Measurements from ENCODE around the gene MIS18BP1. TPM values are rescaled to one million over a fixed set of nuclear protein-coding genes. Genes with fewer than 3 reads are reported as not detected.

MIS18BP1 gene
- total and polyA plus RNA-seq, 10 of the 15 experiments (the other 5 are each of a cell fraction or from before 2014, with no cell fraction given) = 16.9 to 88.9 (median 57.0) TPM

DNA sequence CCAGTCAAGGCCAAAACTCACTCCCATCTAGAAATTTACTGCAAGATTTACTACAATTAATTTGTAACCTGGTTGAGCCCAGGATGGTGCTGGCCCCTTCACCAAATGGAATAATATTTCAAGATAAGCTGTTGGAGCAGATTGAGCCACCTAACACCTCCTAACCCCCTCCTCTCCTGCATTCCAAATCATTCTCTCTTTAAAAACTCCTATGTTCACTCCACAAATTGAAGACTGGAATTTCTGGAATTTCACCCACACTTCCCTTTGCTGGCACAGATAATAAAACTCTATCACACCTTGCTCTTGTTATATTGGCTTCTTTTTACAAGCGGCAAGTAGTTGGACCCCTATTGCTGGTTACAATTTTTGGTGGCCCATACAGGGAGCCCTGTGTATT, 41.7 kb downstream of the MIS18BP1 start (continued):
- TF ChIP-seq CBX5 (IDR thresholded peaks at IDR 0.05; ENCODE audit: low read depth) (no peak), IKZF2 (IDR thresholded peaks at IDR 0.05) (no peak), ZNF207 (IDR thresholded peaks at IDR 0.05; ENCODE audit: borderline replicate concordance) (no peak), ATF3 (IDR thresholded peaks at IDR 0.05; ENCODE audit: borderline replicate concordance, extremely low read depth, low read depth, low read length) (no peak), ZBED1 (IDR thresholded peaks at IDR 0.05; ENCODE audit: borderline replicate concordance) (no peak), RUNX3 (IDR thresholded peaks at IDR 0.05; ENCODE audit: low read length) (no peak)

DNA sequence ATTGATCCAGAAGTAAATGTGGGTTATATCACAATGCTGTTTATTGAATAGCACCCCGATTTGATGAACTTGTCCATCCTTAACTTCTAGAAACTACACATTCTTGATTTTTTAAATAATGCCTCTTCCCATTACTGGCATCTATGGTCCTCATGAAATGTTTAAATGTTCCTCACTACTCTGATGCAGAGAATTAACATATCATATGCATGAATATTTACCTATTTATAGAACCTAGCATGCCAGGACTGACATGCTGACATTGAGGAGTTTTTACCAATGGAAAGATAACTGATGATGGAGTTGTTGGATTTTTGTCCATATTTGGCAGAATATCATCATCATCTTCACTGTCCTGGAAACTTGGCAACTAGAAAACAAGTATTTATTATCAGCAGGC, 42.8 kb downstream of the MIS18BP1 start:
- no peaks in the 10 kb centered on the region for H4K20me1 ChIP-seq (ENCODE audit: control insufficient read depth, insufficient read depth)
- SMC1A ChIA-PET (ENCODE audit: uncharacterized antibody, unreplicated experiment) = interaction anchor here (1.0 kb wide), 1 partner anchor 14 kb away, joined by 3 read pairs; no protein-coding TSS in a partner anchor
- H3K9ac ChIP-seq (ENCODE audit: control insufficient read depth, insufficient read depth, low read length) = no peak overlapping the region
- CTCF ChIA-PET = no interaction called here
- RAD21 ChIA-PET (ENCODE audit: unreplicated experiment) = no interaction called here
- ATAC-seq = no peak
- H2AFZ ChIP-seq (ENCODE audit: control insufficient read depth, low read depth, low read length) = no peak overlapping the region
- H3K27ac ChIP-seq (ENCODE audit: control insufficient read depth, insufficient read depth) = no peak overlapping the region
- in situ Hi-C loops (cut with MboI) = no loop called here
- H3K4me2 ChIP-seq (ENCODE audit: control insufficient read depth, insufficient read depth) = no peak overlapping the region
- H3K4me1 ChIP-seq (ENCODE audit: control insufficient read depth, insufficient read depth, low read length) = no peaks in the 10 kb centered on the region
- BruUV-seq (replicated peaks) = no TSS peak
- DNase-seq (ENCODE audit: low read depth, low spot score) = no peak
- peaks cover 8 to 27% of the 10 kb centered on the region in 2 experiments for H3K36me3 ChIP-seq (ENCODE audit: control insufficient read depth in 2 of 2, insufficient read depth in 2 of 2, low read length in 1 of 2)
- no peaks in the 10 kb centered on the region for H3K79me2 ChIP-seq (ENCODE audit: control insufficient read depth, insufficient read depth, low read length)
- no peaks in the 10 kb centered on the region for H3K9me3 ChIP-seq (replicated peaks; ENCODE audit: control insufficient read depth, insufficient read depth, low read length)
- H3K4me3 ChIP-seq = no peak overlapping the region
- POLR2A ChIA-PET = no interaction called here
- H3K27me3 ChIP-seq (replicated peaks in 1 of 2; ENCODE audit: control insufficient read depth in 2 of 2, insufficient read depth in 2 of 2, low read length in 1 of 2) = no peaks in the 10 kb centered on the region
- FAIRE-seq = no peak
- TF ChIP-seq ZZZ3 (IDR thresholded peaks at IDR 0.05; ENCODE audit: control insufficient read depth, insufficient read length, low read depth) = no peak
- intact Hi-C loops (cut with micrococcal nuclease; ENCODE audit: unreplicated experiment) = no loop called here
- WGBS (ENCODE audit: insufficient coverage, insufficient replicate concordance, low lambda C conversion rate, missing lambda C conversion rate) = 100% methylated on average over 1 of the region's 1 CpG
